HepG2 (cell line): Measurements from ENCODE around the gene IGIP. TPM values are rescaled to one million over a fixed set of nuclear protein-coding genes. Genes with fewer than 3 reads are reported as not detected.
A peak's percentile ranks its signal among the peaks of the same experiment; 100 is the strongest.

ENCODE experiments used
- CHCHD3 ChIP-seq: sonication (generic); formaldehyde crosslinking; IDR thresholded peaks from 2 replicates; pipeline ENCODE4 v1.8.0; 2022; ENCODE audit warnings: mild to moderate bottlenecking, missing genetic modification reagents, moderate library complexity
- FLYWCH1 ChIP-seq: sonication (generic); formaldehyde crosslinking; IDR thresholded peaks from 2 replicates; pipeline ENCODE4 v1.8.1; 2023; ENCODE audit warnings: mild to moderate bottlenecking, missing genetic modification reagents
- KDM5A ChIP-seq: fragments of 200-600 bp; sonication (generic); IDR thresholded peaks from 2 replicates; pipeline ENCODE4 v1.7.0; 2018; ENCODE audit warnings: antibody characterized with exemption, mild to moderate bottlenecking, low read length, borderline replicate concordance
- MLLT10 ChIP-seq: sonication (generic); formaldehyde crosslinking; IDR thresholded peaks from 2 replicates; pipeline ENCODE4 v1.4.0; 2020; ENCODE audit warnings: missing genetic modification reagents
- NCOA5 ChIP-seq: sonication (generic); formaldehyde crosslinking; IDR thresholded peaks from 2 replicates; pipeline ENCODE4 v1.4.0; 2020; ENCODE audit warnings: missing genetic modification reagents
- NR2C2 ChIP-seq: sonication (generic); formaldehyde crosslinking; IDR thresholded peaks from 2 replicates; pipeline ENCODE4 v1.4.0; 2020; ENCODE audit warnings: missing genetic modification reagents, mild to moderate bottlenecking, moderate library complexity, borderline replicate concordance
- PLSCR1 ChIP-seq: sonication (generic); formaldehyde crosslinking; IDR thresholded peaks from 2 replicates; pipeline ENCODE4 v1.5.0; 2020; ENCODE audit warnings: missing genetic modification reagents, mild to moderate bottlenecking, borderline replicate concordance
- ZNF17 ChIP-seq: sonication (generic); formaldehyde crosslinking; IDR thresholded peaks from 2 replicates; pipeline ENCODE4 v1.5.0; 2020; ENCODE audit warnings: mild to moderate bottlenecking, missing genetic modification reagents
- ZNF431 ChIP-seq: sonication (generic); formaldehyde crosslinking; IDR thresholded peaks from 2 replicates; pipeline ENCODE4 v1.9.0; 2022; ENCODE audit warnings: missing genetic modification reagents, low read depth, mild to moderate bottlenecking, borderline replicate concordance
- ZNF652 ChIP-seq: IDR thresholded peaks from 2 replicates; pipeline ENCODE4 v1.6.1; 2016; ENCODE audit warnings: low read depth, borderline replicate concordance
- ZNF777 ChIP-seq: sonication (generic); formaldehyde crosslinking; IDR thresholded peaks from 2 replicates; pipeline ENCODE4 v1.4.0; 2020; ENCODE audit warnings: missing genetic modification reagents
- polyA plus RNA-seq, 8 experiments: library from polyadenylated mRNA; depleted of rRNA in 3 of 8; stranded (reverse) in 7 of 8; unstranded in 1 of 8; fragments of >200 nt; fragmentation: Illumina TruSeq in 4 of 8; extraction: Trizol in 4 of 8; gene quantifications; 2 replicates each; pipeline versions ENCODE4 v1.2.1 to v1.2.3, GENCODE V29; 2011 to 2016; ENCODE audit warnings: low read depth in 4 of 8, missing spikeins in 1 of 8, mixed read lengths in 1 of 8; ENCODE audit not compliant: insufficient read depth in 1 of 8
- total RNA-seq, 5 experiments: library from RNA; depleted of rRNA; stranded (reverse); fragments of >200 nt; fragmentation: Illumina TruSeq; extraction: Trizol; gene quantifications; 2 replicates each; pipeline ENCODE4 v1.2.3, GENCODE V29; 2016; ENCODE audit warnings: low read depth in 1 of 5
- TF ChIP-seq, protein P1 (sequence below): sonication (generic); formaldehyde crosslinking; IDR thresholded peaks from 2 replicates; pipeline ENCODE4 v1.9.0; 2021; ENCODE audit warnings: missing genetic modification reagents, mild to moderate bottlenecking, borderline replicate concordance
- TF ChIP-seq, protein P2 (sequence below): sonication (generic); formaldehyde crosslinking; IDR thresholded peaks from 2 replicates; pipeline ENCODE4 v1.4.0; 2020; ENCODE audit warnings: mild to moderate bottlenecking, missing genetic modification reagents
- TF ChIP-seq, protein P3 (sequence below): sonication (generic); formaldehyde crosslinking; IDR thresholded peaks from 2 replicates; pipeline ENCODE4 v1.5.1; 2020; ENCODE audit warnings: missing genetic modification reagents, mild to moderate bottlenecking, borderline replicate concordance

IGIP gene
- total and polyA plus RNA-seq, 2 of the 13 experiments (the other 11 are each of a cell fraction or from before 2014, with no cell fraction given), result 1.7 to 2.1 TPM

DNA sequence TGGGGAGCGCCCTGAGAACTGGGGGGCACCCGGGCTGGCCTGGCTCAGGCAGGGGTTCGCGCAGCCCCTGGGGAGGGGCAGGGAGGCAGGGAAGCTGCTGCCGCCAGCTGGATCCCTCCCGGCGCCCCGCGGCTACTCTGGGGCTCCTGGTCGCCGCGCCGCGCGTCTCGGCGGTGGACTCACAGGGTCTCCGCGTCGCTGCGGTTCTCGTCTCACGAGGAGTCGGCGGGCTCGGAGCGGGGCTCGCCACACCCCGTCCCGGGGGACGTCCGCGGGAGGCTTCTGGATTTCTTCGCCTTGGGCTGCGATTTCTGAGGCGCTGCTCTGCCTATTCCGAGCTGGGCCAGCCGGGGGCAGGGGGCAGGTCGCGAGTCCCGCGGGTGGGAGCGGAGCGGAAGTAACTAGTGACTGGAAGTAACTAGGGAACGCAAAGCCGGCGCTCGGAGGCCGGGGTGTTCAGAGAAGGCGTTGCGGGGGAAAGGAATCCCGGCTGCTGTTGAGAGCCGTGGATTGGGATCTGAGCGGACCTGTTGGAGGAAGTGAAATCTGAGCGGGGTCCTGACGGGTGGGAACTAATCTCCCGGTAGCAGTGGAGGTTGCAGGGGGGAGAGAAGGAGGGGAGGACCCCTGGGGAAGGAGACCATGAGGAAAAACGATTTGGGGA lies 49.8 kb downstream of the IGIP start (continued):
- TF ChIP-seq, protein P1, sequence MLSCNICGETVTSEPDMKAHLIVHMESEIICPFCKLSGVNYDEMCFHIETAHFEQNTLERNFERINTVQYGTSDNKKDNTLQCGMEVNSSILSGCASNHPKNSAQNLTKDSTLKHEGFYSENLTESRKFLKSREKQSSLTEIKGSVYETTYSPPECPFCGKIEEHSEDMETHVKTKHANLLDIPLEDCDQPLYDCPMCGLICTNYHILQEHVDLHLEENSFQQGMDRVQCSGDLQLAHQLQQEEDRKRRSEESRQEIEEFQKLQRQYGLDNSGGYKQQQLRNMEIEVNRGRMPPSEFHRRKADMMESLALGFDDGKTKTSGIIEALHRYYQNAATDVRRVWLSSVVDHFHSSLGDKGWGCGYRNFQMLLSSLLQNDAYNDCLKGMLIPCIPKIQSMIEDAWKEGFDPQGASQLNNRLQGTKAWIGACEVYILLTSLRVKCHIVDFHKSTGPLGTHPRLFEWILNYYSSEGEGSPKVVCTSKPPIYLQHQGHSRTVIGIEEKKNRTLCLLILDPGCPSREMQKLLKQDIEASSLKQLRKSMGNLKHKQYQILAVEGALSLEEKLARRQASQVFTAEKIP, result no peak
- TF ChIP-seq NR2C2 (CRISPR knock-in tag) (peak; percentile 25), ZNF431 (CRISPR knock-in tag) (0 out of 2 replicates have a peak, but pooled peaks have one; percentile 22), NCOA5 (no peak), FLYWCH1 (CRISPR knock-in tag) (no peak), PLSCR1 (CRISPR knock-in tag) (no peak), ZNF777 (CRISPR knock-in tag) (peak; percentile 6; the same call in 1 of the 2 replicates), KDM5A (peak; percentile 78; the same call in 1 of the 2 replicates), ZNF17 (CRISPR knock-in tag) (no peak), ZNF652 (CRISPR knock-in tag) (no peak), CHCHD3 (CRISPR knock-in tag) (no peak), MLLT10 (CRISPR knock-in tag) (no peak)
- TF ChIP-seq, protein P2, sequence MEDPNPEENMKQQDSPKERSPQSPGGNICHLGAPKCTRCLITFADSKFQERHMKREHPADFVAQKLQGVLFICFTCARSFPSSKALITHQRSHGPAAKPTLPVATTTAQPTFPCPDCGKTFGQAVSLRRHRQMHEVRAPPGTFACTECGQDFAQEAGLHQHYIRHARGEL (CRISPR knock-in tag), result no peak
- TF ChIP-seq, protein P3, sequence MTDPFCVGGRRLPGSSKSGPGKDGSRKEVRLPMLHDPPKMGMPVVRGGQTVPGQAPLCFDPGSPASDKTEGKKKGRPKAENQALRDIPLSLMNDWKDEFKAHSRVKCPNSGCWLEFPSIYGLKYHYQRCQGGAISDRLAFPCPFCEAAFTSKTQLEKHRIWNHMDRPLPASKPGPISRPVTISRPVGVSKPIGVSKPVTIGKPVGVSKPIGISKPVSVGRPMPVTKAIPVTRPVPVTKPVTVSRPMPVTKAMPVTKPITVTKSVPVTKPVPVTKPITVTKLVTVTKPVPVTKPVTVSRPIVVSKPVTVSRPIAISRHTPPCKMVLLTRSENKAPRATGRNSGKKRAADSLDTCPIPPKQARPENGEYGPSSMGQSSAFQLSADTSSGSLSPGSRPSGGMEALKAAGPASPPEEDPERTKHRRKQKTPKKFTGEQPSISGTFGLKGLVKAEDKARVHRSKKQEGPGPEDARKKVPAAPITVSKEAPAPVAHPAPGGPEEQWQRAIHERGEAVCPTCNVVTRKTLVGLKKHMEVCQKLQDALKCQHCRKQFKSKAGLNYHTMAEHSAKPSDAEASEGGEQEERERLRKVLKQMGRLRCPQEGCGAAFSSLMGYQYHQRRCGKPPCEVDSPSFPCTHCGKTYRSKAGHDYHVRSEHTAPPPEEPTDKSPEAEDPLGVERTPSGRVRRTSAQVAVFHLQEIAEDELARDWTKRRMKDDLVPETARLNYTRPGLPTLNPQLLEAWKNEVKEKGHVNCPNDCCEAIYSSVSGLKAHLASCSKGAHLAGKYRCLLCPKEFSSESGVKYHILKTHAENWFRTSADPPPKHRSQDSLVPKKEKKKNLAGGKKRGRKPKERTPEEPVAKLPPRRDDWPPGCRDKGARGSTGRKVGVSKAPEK (CRISPR knock-in tag), result no peak
